ENCODE results near the gene GRPEL2. TPM values are rescaled to one million over a fixed set of nuclear protein-coding genes. Genes with fewer than 3 reads are reported as not detected.

The GRPEL2 gene
- total RNA-seq, 1 donor from 2014 or later = 43.7 TPM

- DNase-seq (ENCODE audit: low read depth) (no peak), FAIRE-seq (no peak)
- H3K4me3 ChIP-seq (ENCODE audit: low read depth, low read length) = no peak overlapping the region
- no peaks in the 10 kb centered on the region for H3K36me3 ChIP-seq (ENCODE audit: control insufficient read depth, insufficient read depth, low read length)
- TF ChIP-seq CTCF (IDR thresholded peaks at IDR 0.05; ENCODE audit: insufficient read depth, low read length, severe bottlenecking) = no peak
- H3K27me3 ChIP-seq (ENCODE audit: control insufficient read depth, insufficient read depth, low read length) = no peaks in the 10 kb centered on the region
Observed at GRCh38 chr5:149326611-149327010, 18.7 kb upstream of the GRPEL2 start.

- Histone ChIP-seq H3K4me3 (ENCODE audit: low read depth, low read length) (no peak overlapping the region), H3K27me3 (ENCODE audit: control insufficient read depth, insufficient read depth, low read length) (no peaks in the 10 kb centered on the region), H3K36me3 (ENCODE audit: control insufficient read depth, insufficient read depth, low read length) (no peaks in the 10 kb centered on the region)
- DNase-seq (ENCODE audit: low read depth) = no peak
- no peak for TF ChIP-seq CTCF (IDR thresholded peaks at IDR 0.05; ENCODE audit: insufficient read depth, low read length, severe bottlenecking)
- no peak for FAIRE-seq
Observed at GRCh38 chr5:149328177-149328576, 17.1 kb upstream of the GRPEL2 start.

- no peak for FAIRE-seq
- no peaks in the 10 kb centered on the region for H3K27me3 ChIP-seq (ENCODE audit: control insufficient read depth, insufficient read depth, low read length)
- no peak for TF ChIP-seq CTCF (IDR thresholded peaks at IDR 0.05; ENCODE audit: insufficient read depth, low read length, severe bottlenecking)
- peak; percentile 74 for DNase-seq (ENCODE audit: low read depth)
- peaks cover 1% of the 10 kb centered on the region for H3K36me3 ChIP-seq (ENCODE audit: control insufficient read depth, insufficient read depth, low read length)
- H3K4me3 ChIP-seq (ENCODE audit: low read depth, low read length) = no peak overlapping the region
Observed at GRCh38 chr5:149333711-149334443, 11.4 kb upstream of the GRPEL2 start.

GRCh38 chr5:149337736-149338135, 7.6 kb upstream of the GRPEL2 start:
- no peak for TF ChIP-seq CTCF (IDR thresholded peaks at IDR 0.05; ENCODE audit: insufficient read depth, low read length, severe bottlenecking)
- no peak overlapping the region for H3K4me3 ChIP-seq (ENCODE audit: low read depth, low read length)
- H3K27me3 ChIP-seq (ENCODE audit: control insufficient read depth, insufficient read depth, low read length) = no peaks in the 10 kb centered on the region
- DNase-seq (ENCODE audit: low read depth) = no peak
- H3K36me3 ChIP-seq (ENCODE audit: control insufficient read depth, insufficient read depth, low read length) = peaks cover 1% of the 10 kb centered on the region
- FAIRE-seq = no peak

- DNase-seq (ENCODE audit: low read depth) (peak; percentile 49), FAIRE-seq (no peak)
- H3K4me3 ChIP-seq (ENCODE audit: low read depth, low read length) = no peak overlapping the region
- no peaks in the 10 kb centered on the region for H3K27me3 ChIP-seq (ENCODE audit: control insufficient read depth, insufficient read depth, low read length)
- TF ChIP-seq CTCF (IDR thresholded peaks at IDR 0.05; ENCODE audit: insufficient read depth, low read length, severe bottlenecking) = no peak
- H3K36me3 ChIP-seq (ENCODE audit: control insufficient read depth, insufficient read depth, low read length) = peaks cover 1% of the 10 kb centered on the region
Observed at GRCh38 chr5:149338364-149338763, 6.9 kb upstream of the GRPEL2 start.

GRCh38 chr5:149340920-149341319, 4.4 kb upstream of the GRPEL2 start:
- Histone ChIP-seq H3K36me3 (ENCODE audit: control insufficient read depth, insufficient read depth, low read length) (no peaks in the 10 kb centered on the region), H3K4me3 (ENCODE audit: low read depth, low read length) (no peak overlapping the region), H3K27me3 (ENCODE audit: control insufficient read depth, insufficient read depth, low read length) (no peaks in the 10 kb centered on the region)
- no peak for TF ChIP-seq CTCF (IDR thresholded peaks at IDR 0.05; ENCODE audit: insufficient read depth, low read length, severe bottlenecking)
- FAIRE-seq (no peak), DNase-seq (ENCODE audit: low read depth) (no peak)

All from bronchial epithelial cell (primary cell).